HEK293 (cell line): ENCODE data around the gene HOXB7.

Source experiments
- CTCF ChIA-PET: fragments of 350-600 bp; formaldehyde crosslinking; extraction: SDS; loops from one replicate; lab custom pipeline; 2021; ENCODE audit warnings: antibody characterized with exemption; lab: Yijun Ruan, JAX
- POLR2A ChIA-PET: fragments of 300-600 bp; formaldehyde crosslinking; extraction: SDS; loops from one replicate; lab custom pipeline; 2020; ENCODE audit warnings: antibody characterized with exemption, inconsistent platforms; lab: Yijun Ruan, JAX
- H3K27ac ChIP-seq: fragments of 200-500 bp; sonication (Bioruptor generic); 2 replicates; pipeline ENCODE4 v1.5.1; 2014; ENCODE audit warnings: low read depth, low read length, control low read depth, inconsistent platforms; ENCODE audit errors: extremely low read depth
- H3K36me3 ChIP-seq, 2 experiments: fragments of 200-500 bp in 1 of 2; sonication (Bioruptor generic) in 1 of 2; 1 replicate in 1 of 2; 2 replicates in 1 of 2; pipeline ENCODE4 v1.5.1; 2014 to 2017; ENCODE audit warnings: inconsistent platforms in 2 of 2, low read length in 2 of 2; ENCODE audit not compliant: control insufficient read depth in 2 of 2, insufficient read depth in 1 of 2
- H3K4me1 ChIP-seq: fragments of 200-500 bp; sonication (Bioruptor generic); 2 replicates; pipeline ENCODE4 v1.5.1; 2014; ENCODE audit warnings: mild to moderate bottlenecking, low read length, inconsistent platforms; ENCODE audit not compliant: control insufficient read depth, insufficient read depth
- H3K4me3 ChIP-seq: 2 replicates; pipeline ENCODE4 v1.5.1; 2011; ENCODE audit warnings: low read depth, mild to moderate bottlenecking, control low read depth, low read length, moderate library complexity
- H3K9me3 ChIP-seq: fragments of 200-500 bp; sonication (Bioruptor generic); 2 replicates; pipeline ENCODE4 v1.5.1; 2014; ENCODE audit warnings: low read depth, low read length, inconsistent platforms; ENCODE audit not compliant: control insufficient read depth, insufficient read depth
- KLF1 ChIP-seq: fragments of 450-650 bp; formaldehyde crosslinking; IDR thresholded peaks from 2 replicates; pipeline ENCODE4 v1.5.1; 2016; ENCODE audit warnings: missing biosample characterization, missing genetic modification characterization
- KLF10 ChIP-seq: fragments of 450-650 bp; IDR thresholded peaks from 2 replicates; pipeline ENCODE4 v1.5.1; 2018; ENCODE audit warnings: missing biosample characterization, mild to moderate bottlenecking, missing genetic modification characterization
- KLF7 ChIP-seq: fragments of 450-650 bp; formaldehyde crosslinking; IDR thresholded peaks from 2 replicates; pipeline ENCODE4 v1.5.1; 2016; ENCODE audit warnings: missing biosample characterization, missing genetic modification characterization, borderline replicate concordance
- SP7 ChIP-seq: fragments of 450-650 bp; formaldehyde crosslinking; IDR thresholded peaks from 2 replicates; pipeline ENCODE4 v1.5.1; 2016; ENCODE audit warnings: missing biosample characterization, missing genetic modification characterization
- WT1 ChIP-seq: fragments of 450-650 bp; formaldehyde crosslinking; IDR thresholded peaks from 2 replicates; pipeline ENCODE4 v1.5.1; 2016; ENCODE audit warnings: missing biosample characterization, missing genetic modification characterization
- ZBTB7A ChIP-seq: fragments of 450-650 bp; formaldehyde crosslinking; IDR thresholded peaks from 2 replicates; pipeline ENCODE4 v1.5.1; 2016; ENCODE audit warnings: low read depth, missing biosample characterization, missing genetic modification characterization
- ZIC2 ChIP-seq: fragments of 450-650 bp; formaldehyde crosslinking; IDR thresholded peaks from 2 replicates; pipeline ENCODE4 v1.5.1; 2016; ENCODE audit warnings: missing biosample characterization, missing genetic modification characterization
- ZNF114 ChIP-seq: fragments of 450-650 bp; formaldehyde crosslinking; IDR thresholded peaks from 2 replicates; pipeline ENCODE4 v1.5.0; 2017; ENCODE audit warnings: missing biosample characterization, missing genetic modification characterization
- ZNF133 ChIP-seq: fragments of 450-650 bp; formaldehyde crosslinking; IDR thresholded peaks from 2 replicates; pipeline ENCODE4 v1.5.1; 2016; ENCODE audit warnings: missing biosample characterization, missing genetic modification characterization
- ZNF184 ChIP-seq: fragments of 450-650 bp; IDR thresholded peaks from 2 replicates; pipeline ENCODE4 v1.5.1; 2018; ENCODE audit warnings: missing biosample characterization, mild to moderate bottlenecking, missing genetic modification characterization
- ZNF266 ChIP-seq: fragments of 450-650 bp; formaldehyde crosslinking; IDR thresholded peaks from 2 replicates; pipeline ENCODE4 v1.5.1; 2016; ENCODE audit warnings: missing biosample characterization, missing genetic modification characterization, low read depth
- ZNF404 ChIP-seq: fragments of 450-650 bp; formaldehyde crosslinking; IDR thresholded peaks from 2 replicates; pipeline ENCODE4 v1.5.1; 2017; ENCODE audit warnings: missing biosample characterization, missing genetic modification characterization
- ZNF416 ChIP-seq: fragments of 450-650 bp; formaldehyde crosslinking; IDR thresholded peaks from 2 replicates; pipeline ENCODE4 v1.5.1; 2016; ENCODE audit warnings: missing biosample characterization, missing genetic modification characterization
- ZNF426 ChIP-seq: fragments of 450-650 bp; formaldehyde crosslinking; IDR thresholded peaks from 2 replicates; pipeline ENCODE4 v1.5.1; 2017; ENCODE audit warnings: missing biosample characterization, missing genetic modification characterization, mild to moderate bottlenecking, inconsistent platforms, moderate library complexity
- ZNF629 ChIP-seq: fragments of 450-650 bp; formaldehyde crosslinking; IDR thresholded peaks from 2 replicates; pipeline ENCODE4 v1.5.1; 2017; ENCODE audit warnings: missing biosample characterization, missing genetic modification characterization
- ZSCAN16 ChIP-seq: fragments of 450-650 bp; formaldehyde crosslinking; IDR thresholded peaks from 2 replicates; pipeline ENCODE4 v1.5.1; 2016; ENCODE audit warnings: missing biosample characterization, missing genetic modification characterization
- TF ChIP-seq, protein P1 (sequence below): fragments of 450-650 bp; formaldehyde crosslinking; IDR thresholded peaks from 2 replicates; pipeline ENCODE4 v1.5.1; 2016; ENCODE audit warnings: missing biosample characterization, missing genetic modification characterization
- TF ChIP-seq, protein P2 (sequence below): fragments of 450-650 bp; formaldehyde crosslinking; IDR thresholded peaks from 2 replicates; pipeline ENCODE4 v1.5.1; 2017; ENCODE audit warnings: missing biosample characterization, missing genetic modification characterization
- TF ChIP-seq, protein P3 (sequence below): fragments of 450-650 bp; formaldehyde crosslinking; conservative IDR thresholded peaks from 2 replicates; pipeline ENCODE4 v1.5.1; 2016; ENCODE audit warnings: low read depth, missing biosample characterization, missing genetic modification characterization
- TF ChIP-seq, protein P4 (sequence below): fragments of 450-650 bp; formaldehyde crosslinking; IDR thresholded peaks from 2 replicates; pipeline ENCODE4 v1.5.1; 2016; ENCODE audit warnings: missing biosample characterization, missing genetic modification characterization
- TF ChIP-seq, protein P5 (sequence below): fragments of 450-650 bp; formaldehyde crosslinking; IDR thresholded peaks from 2 replicates; pipeline ENCODE4 v1.5.1; 2016; ENCODE audit warnings: missing biosample characterization, missing genetic modification characterization, borderline replicate concordance

Gene HOXB7

DNA sequence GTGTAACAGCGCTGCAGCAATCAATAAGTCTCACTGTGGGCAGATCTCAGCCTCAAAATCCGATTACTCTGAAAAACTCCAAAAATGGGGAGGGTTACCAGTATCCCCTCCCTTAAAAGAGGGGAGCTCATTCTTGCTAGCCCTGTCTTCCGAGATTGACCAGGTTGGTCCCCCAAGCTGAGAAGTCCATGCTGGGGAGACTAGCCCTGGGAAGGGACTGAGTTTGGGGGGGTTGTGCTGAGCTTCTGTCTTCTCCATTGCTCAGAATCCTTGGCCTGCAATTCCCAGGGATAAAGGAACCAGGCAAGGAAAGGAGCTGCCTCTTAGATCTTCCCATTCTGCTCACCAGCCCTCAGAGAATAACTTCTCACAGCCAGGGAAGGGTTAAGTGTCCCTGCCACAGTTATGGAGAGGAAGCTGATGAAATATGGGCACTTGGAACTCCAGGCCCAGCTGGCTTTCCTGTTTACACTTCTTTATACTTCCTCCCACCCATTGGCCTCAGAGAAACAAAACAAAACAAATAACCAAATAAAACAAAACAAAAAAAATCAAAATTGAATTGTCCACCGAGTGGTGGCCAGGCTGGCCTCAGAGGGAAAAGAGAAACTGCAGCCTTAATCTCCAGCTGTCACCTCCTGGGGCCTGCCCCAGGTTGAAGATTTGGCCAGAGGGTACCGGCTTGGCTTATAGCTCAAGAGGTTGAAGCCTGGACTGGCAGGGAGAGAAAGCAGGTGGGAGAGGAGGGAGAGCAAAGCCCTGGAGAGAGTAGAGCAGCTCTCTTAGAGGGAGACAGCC is 23.3 kb downstream of the HOXB7 start:
- peak overlapping the region; percentile 92 for H3K27ac ChIP-seq
- H3K36me3 ChIP-seq = peaks cover 0 to 33% of the 10 kb centered on the region in 2 experiments; a peak in 2 of 3 replicates
- H3K4me3 ChIP-seq = no peak overlapping the region
- CTCF ChIA-PET = interaction anchor here (0.6 to 3.2 kb wide), 21 partner anchors 22 to 652 kb away, joined by 3 to 18 read pairs (median 3); no protein-coding TSS in a partner anchor
- peaks cover 50% of the 10 kb centered on the region for H3K4me1 ChIP-seq
- H3K9me3 ChIP-seq = no peaks in the 10 kb centered on the region
- POLR2A ChIA-PET = interaction anchor here (0.5 to 2.4 kb wide), 8 partner anchors 9 to 410 kb away, joined by 3 to 9 read pairs (median 4); partner anchors contain the start of gene IGF2BP1
- TF ChIP-seq, protein P1, sequence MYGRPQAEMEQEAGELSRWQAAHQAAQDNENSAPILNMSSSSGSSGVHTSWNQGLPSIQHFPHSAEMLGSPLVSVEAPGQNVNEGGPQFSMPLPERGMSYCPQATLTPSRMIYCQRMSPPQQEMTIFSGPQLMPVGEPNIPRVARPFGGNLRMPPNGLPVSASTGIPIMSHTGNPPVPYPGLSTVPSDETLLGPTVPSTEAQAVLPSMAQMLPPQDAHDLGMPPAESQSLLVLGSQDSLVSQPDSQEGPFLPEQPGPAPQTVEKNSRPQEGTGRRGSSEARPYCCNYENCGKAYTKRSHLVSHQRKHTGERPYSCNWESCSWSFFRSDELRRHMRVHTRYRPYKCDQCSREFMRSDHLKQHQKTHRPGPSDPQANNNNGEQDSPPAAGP (tag by site-specific recombination) = no peak
- no peak for TF ChIP-seq ZNF404 (tag by site-specific recombination)
- no peak for TF ChIP-seq ZNF133 (tag by site-specific recombination)
- TF ChIP-seq KLF7 (tag by site-specific recombination) = no peak
- TF ChIP-seq, protein P2, sequence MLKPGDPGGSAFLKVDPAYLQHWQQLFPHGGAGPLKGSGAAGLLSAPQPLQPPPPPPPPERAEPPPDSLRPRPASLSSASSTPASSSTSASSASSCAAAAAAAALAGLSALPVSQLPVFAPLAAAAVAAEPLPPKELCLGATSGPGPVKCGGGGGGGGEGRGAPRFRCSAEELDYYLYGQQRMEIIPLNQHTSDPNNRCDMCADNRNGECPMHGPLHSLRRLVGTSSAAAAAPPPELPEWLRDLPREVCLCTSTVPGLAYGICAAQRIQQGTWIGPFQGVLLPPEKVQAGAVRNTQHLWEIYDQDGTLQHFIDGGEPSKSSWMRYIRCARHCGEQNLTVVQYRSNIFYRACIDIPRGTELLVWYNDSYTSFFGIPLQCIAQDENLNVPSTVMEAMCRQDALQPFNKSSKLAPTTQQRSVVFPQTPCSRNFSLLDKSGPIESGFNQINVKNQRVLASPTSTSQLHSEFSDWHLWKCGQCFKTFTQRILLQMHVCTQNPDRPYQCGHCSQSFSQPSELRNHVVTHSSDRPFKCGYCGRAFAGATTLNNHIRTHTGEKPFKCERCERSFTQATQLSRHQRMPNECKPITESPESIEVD (tag by site-specific recombination) = peak; percentile 83
- no peak for TF ChIP-seq ZBTB7A (tag by site-specific recombination)
- TF ChIP-seq ZSCAN16 (tag by site-specific recombination) = no peak
- TF ChIP-seq KLF10 (tag by site-specific recombination) = peak; percentile 53; the same call in 1 of the 2 replicates
- no peak for TF ChIP-seq KLF1 (tag by site-specific recombination)
- 0 out of 2 replicates have a peak, but pooled peaks have one; percentile 17 for TF ChIP-seq ZNF266 (tag by site-specific recombination)
- TF ChIP-seq, protein P3, sequence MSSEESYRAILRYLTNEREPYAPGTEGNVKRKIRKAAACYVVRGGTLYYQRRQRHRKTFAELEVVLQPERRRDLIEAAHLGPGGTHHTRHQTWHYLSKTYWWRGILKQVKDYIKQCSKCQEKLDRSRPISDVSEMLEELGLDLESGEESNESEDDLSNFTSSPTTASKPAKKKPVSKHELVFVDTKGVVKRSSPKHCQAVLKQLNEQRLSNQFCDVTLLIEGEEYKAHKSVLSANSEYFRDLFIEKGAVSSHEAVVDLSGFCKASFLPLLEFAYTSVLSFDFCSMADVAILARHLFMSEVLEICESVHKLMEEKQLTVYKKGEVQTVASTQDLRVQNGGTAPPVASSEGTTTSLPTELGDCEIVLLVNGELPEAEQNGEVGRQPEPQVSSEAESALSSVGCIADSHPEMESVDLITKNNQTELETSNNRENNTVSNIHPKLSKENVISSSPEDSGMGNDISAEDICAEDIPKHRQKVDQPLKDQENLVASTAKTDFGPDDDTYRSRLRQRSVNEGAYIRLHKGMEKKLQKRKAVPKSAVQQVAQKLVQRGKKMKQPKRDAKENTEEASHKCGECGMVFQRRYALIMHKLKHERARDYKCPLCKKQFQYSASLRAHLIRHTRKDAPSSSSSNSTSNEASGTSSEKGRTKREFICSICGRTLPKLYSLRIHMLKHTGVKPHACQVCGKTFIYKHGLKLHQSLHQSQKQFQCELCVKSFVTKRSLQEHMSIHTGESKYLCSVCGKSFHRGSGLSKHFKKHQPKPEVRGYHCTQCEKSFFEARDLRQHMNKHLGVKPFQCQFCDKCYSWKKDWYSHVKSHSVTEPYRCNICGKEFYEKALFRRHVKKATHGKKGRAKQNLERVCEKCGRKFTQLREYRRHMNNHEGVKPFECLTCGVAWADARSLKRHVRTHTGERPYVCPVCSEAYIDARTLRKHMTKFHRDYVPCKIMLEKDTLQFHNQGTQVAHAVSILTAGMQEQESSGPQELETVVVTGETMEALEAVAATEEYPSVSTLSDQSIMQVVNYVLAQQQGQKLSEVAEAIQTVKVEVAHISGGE = peak; percentile 52
- TF ChIP-seq, protein P4, sequence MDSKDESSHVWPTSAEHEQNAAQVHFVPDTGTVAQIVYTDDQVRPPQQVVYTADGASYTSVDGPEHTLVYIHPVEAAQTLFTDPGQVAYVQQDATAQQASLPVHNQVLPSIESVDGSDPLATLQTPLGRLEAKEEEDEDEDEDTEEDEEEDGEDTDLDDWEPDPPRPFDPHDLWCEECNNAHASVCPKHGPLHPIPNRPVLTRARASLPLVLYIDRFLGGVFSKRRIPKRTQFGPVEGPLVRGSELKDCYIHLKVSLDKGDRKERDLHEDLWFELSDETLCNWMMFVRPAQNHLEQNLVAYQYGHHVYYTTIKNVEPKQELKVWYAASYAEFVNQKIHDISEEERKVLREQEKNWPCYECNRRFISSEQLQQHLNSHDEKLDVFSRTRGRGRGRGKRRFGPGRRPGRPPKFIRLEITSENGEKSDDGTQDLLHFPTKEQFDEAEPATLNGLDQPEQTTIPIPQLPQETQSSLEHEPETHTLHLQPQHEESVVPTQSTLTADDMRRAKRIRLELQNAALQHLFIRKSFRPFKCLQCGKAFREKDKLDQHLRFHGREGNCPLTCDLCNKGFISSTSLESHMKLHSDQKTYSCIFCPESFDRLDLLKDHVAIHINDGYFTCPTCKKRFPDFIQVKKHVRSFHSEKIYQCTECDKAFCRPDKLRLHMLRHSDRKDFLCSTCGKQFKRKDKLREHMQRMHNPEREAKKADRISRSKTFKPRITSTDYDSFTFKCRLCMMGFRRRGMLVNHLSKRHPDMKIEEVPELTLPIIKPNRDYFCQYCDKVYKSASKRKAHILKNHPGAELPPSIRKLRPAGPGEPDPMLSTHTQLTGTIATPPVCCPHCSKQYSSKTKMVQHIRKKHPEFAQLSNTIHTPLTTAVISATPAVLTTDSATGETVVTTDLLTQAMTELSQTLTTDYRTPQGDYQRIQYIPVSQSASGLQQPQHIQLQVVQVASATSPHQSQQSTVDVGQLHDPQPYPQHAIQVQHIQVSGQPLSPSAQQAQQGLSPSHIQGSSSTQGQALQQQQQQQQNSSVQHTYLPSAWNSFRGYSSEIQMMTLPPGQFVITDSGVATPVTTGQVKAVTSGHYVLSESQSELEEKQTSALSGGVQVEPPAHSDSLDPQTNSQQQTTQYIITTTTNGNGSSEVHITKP (tag by site-specific recombination) = peak; percentile 80
- no peak for TF ChIP-seq ZNF114
- TF ChIP-seq WT1 = peak; percentile 51; the same call in 1 of the 2 replicates
- TF ChIP-seq SP7 (tag by site-specific recombination) = peak; percentile 67
- 0 out of 2 replicates have a peak, but pooled peaks have one; percentile 16 for TF ChIP-seq ZNF629 (tag by site-specific recombination)
- peak; percentile 99 for TF ChIP-seq ZIC2 (tag by site-specific recombination)
- no peak for TF ChIP-seq ZNF426 (tag by site-specific recombination)
- no peak for TF ChIP-seq ZNF416 (tag by site-specific recombination)
- TF ChIP-seq, protein P5, sequence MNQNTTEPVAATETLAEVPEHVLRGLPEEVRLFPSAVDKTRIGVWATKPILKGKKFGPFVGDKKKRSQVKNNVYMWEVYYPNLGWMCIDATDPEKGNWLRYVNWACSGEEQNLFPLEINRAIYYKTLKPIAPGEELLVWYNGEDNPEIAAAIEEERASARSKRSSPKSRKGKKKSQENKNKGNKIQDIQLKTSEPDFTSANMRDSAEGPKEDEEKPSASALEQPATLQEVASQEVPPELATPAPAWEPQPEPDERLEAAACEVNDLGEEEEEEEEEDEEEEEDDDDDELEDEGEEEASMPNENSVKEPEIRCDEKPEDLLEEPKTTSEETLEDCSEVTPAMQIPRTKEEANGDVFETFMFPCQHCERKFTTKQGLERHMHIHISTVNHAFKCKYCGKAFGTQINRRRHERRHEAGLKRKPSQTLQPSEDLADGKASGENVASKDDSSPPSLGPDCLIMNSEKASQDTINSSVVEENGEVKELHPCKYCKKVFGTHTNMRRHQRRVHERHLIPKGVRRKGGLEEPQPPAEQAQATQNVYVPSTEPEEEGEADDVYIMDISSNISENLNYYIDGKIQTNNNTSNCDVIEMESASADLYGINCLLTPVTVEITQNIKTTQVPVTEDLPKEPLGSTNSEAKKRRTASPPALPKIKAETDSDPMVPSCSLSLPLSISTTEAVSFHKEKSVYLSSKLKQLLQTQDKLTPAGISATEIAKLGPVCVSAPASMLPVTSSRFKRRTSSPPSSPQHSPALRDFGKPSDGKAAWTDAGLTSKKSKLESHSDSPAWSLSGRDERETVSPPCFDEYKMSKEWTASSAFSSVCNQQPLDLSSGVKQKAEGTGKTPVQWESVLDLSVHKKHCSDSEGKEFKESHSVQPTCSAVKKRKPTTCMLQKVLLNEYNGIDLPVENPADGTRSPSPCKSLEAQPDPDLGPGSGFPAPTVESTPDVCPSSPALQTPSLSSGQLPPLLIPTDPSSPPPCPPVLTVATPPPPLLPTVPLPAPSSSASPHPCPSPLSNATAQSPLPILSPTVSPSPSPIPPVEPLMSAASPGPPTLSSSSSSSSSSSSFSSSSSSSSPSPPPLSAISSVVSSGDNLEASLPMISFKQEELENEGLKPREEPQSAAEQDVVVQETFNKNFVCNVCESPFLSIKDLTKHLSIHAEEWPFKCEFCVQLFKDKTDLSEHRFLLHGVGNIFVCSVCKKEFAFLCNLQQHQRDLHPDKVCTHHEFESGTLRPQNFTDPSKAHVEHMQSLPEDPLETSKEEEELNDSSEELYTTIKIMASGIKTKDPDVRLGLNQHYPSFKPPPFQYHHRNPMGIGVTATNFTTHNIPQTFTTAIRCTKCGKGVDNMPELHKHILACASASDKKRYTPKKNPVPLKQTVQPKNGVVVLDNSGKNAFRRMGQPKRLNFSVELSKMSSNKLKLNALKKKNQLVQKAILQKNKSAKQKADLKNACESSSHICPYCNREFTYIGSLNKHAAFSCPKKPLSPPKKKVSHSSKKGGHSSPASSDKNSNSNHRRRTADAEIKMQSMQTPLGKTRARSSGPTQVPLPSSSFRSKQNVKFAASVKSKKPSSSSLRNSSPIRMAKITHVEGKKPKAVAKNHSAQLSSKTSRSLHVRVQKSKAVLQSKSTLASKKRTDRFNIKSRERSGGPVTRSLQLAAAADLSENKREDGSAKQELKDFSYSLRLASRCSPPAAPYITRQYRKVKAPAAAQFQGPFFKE (tag by site-specific recombination) = no peak
- no peak for TF ChIP-seq ZNF184 (tag by site-specific recombination)
